ENCODE results near the gene PPM1H.

DNA sequence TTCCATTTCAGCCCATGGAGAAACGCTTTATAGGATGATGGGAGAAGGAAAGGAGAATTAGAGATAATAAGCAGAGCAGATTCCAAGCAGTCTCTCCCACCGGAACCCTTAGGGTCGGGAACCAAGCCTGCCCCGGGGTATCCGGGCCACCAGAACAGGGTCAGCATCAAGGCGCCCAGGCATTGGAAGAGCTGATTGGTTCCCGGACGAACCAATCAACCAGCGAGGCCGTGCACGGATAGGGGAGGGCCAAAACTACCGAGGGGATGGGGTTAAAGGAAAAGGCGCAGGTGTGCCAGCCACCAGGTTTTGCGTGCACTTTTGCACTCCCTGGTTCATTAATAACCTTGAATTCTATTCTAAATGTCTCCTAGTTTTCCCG, 1.7 kb downstream of the PPM1H start:
- TF ChIP-seq, protein P1, sequence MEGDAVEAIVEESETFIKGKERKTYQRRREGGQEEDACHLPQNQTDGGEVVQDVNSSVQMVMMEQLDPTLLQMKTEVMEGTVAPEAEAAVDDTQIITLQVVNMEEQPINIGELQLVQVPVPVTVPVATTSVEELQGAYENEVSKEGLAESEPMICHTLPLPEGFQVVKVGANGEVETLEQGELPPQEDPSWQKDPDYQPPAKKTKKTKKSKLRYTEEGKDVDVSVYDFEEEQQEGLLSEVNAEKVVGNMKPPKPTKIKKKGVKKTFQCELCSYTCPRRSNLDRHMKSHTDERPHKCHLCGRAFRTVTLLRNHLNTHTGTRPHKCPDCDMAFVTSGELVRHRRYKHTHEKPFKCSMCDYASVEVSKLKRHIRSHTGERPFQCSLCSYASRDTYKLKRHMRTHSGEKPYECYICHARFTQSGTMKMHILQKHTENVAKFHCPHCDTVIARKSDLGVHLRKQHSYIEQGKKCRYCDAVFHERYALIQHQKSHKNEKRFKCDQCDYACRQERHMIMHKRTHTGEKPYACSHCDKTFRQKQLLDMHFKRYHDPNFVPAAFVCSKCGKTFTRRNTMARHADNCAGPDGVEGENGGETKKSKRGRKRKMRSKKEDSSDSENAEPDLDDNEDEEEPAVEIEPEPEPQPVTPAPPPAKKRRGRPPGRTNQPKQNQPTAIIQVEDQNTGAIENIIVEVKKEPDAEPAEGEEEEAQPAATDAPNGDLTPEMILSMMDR (IDR thresholded peaks at IDR 0.05; ENCODE audit: low read depth, low read length) = no peak
- no peak for TF ChIP-seq EZH2phosphoT487 (IDR thresholded peaks at IDR 0.05; ENCODE audit: low read depth)

Data from OCI-LY3 (cell line).